LHCN-M2 (cell line): ENCODE results near the gene ZFHX3. TPM values are rescaled to one million over a fixed set of nuclear protein-coding genes. Genes with fewer than 3 reads are reported as not detected.
A peak's percentile ranks its signal among the peaks of the same experiment; 100 is the strongest.

Experiments used
- DNase-seq: peaks from one replicate; pipeline ENCODE4 v3.0.0-alpha.2; 2012; ENCODE audit warnings: low read depth
- total RNA-seq: library from RNA; depleted of rRNA; stranded (reverse); fragments of >200 nt; gene quantifications from 2 replicates; pipeline ENCODE4 v1.2.3, GENCODE V29; 2014

The ZFHX3 gene
- total RNA-seq, 1 experiment from 2014 or later, result 5.1 TPM

DNA sequence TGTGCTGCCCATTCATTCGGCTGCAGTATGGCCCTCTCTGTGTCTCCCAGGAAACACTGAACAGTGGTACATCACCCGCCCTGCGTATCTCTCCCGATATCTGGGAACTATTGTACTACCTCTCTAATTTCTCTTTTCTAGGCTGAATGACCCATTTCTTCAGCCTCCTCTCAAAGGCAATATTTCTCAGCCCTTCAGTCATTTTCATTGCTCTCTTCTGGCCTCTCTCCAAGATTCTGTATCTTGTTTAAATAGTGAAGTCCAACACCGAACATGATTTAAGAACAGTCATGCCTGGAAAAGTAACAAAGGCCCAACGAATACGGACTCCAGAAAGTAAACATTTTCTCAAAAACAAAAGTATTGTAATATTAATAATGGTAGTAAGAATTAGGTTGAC, 220.1 kb downstream of the ZFHX3 start:
- no peak for DNase-seq

DNA sequence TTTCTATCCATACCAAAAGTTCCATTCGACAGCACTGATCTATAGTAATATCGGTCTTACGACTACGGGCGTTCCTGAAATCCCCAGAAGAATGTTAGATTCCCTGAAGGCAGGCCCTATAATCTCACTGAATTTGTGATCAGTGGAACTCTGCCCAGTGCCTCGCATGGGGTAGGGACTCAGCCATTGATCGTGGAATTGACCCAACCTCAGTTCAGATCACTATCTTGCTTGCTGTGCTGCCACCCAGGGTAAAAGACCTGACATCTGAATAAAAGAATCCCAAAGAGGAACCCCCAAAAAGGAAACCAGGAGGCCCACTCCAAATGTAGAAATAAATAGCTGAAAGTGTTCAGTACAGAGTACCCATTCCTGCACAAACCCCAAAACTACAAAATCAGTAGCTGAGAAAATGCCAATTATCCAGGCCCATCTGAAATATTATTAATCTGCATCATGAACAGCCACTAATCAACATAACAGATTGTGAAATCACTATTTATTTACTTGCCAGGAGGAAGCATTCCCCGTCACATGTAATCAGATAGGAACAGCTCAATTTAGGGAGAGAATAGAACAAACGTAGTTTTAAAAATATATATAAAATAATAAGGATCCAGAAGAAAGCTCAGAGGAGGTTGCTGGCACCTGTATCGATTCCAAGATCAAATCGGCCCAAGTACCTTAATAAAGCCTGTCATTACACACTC, 221.9 kb downstream of the ZFHX3 start:
- no peak for DNase-seq

GRCh38 chr16:72824761-72825160, 223.2 kb downstream of the ZFHX3 start:
- no peak for DNase-seq

- no peak for DNase-seq
Measured at GRCh38 chr16:72824027-72824426, 223.9 kb downstream of the ZFHX3 start.

- no peak for DNase-seq
Measured at GRCh38 chr16:72821185-72821950, 226.6 kb downstream of the ZFHX3 start.

- peak; percentile 63 for DNase-seq
Measured at GRCh38 chr16:72819345-72819744, 228.6 kb downstream of the ZFHX3 start.

DNA sequence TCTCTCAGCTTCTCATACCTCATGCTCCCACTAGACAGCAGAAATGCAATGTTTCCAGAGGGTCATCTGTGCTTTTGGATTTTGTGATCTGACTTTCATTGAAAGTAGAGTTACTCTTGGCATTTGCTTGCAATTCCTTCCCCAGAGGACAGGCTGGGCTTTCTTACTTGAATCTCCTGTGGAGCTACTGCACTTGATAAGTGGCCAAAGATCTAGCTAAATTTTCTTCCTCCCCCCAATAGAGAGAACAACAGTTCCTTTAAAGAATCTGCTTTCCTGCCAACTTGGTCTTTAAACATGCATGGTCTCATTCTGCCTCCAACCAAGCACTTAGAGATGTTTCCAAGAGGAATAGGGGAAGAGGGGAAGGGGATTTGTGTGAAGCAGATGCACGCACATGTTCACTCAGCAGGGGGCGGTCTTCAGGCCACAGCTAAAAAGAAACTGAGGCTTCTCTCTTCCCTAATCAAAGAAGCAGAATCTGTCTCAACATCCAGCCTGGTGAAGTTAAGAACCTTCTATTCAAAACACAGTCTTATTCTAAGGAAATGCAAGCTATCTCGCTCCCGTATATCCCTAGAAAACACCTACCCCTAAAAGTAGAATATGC, 229.6 kb downstream of the ZFHX3 start:
- no peak for DNase-seq

- DNase-seq, result no peak
Measured at GRCh38 chr16:72815348-72816318, 232.3 kb downstream of the ZFHX3 start.

- DNase-seq, result peak; percentile 36
Measured at GRCh38 chr16:72814226-72814625, 233.7 kb downstream of the ZFHX3 start.

DNA sequence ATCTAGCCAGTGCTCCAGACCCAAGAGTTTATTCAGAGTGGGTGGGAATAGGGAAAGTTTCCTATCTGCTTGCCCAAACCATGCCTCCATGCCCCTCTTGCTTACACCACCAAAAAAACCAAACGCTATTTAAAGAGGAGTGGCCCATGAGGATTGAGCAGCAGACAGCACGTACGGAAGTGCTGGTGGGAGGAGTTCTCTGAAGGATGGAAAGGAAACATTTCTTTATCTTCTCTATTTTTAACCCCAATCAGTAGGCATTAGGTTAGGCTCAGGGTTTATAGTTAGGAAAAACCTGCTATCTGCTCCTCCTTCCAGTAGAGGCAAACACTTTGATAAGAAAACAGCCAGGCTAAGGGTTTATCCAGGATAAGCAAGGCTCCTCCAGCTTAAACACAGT, 235.3 kb downstream of the ZFHX3 start:
- no peak for DNase-seq

DNA sequence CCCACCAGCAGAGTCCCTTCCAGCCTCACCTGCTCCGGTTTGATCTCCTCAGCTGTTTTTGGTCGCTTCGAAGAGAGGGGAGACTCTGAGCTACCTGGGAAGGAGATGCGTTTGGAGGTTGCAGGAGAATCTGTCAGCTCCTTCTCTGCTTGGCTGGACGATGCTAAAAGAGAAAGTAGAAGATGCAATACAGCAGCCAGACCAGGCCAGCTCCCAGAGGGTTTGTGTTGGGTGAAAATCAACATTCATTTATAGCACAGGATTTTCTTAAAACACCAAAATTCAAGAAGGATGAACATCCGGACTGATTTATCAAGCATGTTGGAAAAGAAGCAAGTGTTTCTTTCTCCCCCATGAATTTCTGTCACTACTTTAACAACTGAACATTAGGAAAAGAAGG, 236.1 kb downstream of the ZFHX3 start:
- DNase-seq, result no peak

- DNase-seq, result no peak
Measured at GRCh38 chr16:72811188-72811720, 236.7 kb downstream of the ZFHX3 start.

GRCh38 chr16:72810480-72810879, 237.4 kb downstream of the ZFHX3 start:
- no peak for DNase-seq

DNA sequence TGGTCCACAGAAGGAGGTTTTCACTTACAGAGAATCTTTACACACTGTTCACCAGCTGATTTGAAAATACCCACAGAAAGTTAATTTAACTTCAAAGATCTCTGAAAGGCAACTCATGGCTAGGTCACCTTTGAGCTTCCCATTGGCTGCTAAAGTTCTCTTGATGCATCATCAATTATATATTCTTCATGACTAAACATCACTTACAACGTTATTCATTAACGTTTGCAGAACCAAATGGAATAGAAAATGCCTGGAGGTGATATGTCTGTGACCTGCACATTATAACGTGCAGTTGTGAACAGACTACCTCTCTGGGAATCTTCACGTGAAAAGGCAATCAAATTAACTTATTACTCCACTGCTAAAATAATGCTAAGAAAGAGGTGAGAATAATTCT, 238.5 kb downstream of the ZFHX3 start:
- DNase-seq, result no peak

GRCh38 chr16:72808754-72809153, 239.2 kb downstream of the ZFHX3 start:
- DNase-seq, result no peak

DNA sequence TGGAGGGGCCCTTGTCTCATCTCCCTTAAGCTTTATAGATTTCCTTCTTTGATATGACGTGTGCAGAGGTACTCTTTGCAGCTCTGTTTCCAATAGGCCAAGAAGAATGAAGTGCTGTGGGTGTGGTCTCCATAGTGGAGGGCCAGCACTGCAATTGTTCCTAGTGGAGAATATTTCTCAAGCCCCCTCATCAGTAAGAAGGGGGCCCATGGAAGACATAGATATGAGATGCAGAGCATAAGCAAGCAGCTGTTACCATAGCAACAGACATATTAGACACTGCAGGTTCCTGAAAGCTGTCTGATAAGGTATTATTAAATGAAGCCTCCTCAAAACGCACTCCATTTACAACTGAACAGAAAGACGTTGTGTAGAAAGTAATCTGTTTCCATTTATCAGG, 240.7 kb downstream of the ZFHX3 start:
- no peak for DNase-seq

DNA sequence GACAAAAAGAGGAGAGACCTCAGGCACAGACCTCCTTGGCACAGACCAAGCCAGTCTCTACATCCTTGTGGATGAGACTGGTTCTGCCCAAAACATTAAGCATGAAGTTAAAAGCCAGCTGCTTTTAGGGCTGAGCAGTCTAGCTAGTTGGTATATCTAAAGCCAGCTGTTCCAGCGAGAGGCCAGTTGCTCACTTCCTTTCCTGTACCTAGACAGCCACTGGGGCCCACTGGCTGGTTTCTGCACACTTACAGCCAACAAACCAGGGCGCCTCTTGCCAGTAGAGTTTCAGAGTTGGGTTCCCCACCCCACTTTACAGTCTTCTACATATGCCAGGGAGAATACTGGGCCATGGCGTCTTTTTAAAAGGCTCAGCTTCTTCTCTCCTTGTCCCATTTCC, 242.4 kb downstream of the ZFHX3 start:
- peak; percentile 24 for DNase-seq

- DNase-seq, result no peak
Measured at GRCh38 chr16:72800524-72801161, 247.3 kb downstream of the ZFHX3 start.

DNA sequence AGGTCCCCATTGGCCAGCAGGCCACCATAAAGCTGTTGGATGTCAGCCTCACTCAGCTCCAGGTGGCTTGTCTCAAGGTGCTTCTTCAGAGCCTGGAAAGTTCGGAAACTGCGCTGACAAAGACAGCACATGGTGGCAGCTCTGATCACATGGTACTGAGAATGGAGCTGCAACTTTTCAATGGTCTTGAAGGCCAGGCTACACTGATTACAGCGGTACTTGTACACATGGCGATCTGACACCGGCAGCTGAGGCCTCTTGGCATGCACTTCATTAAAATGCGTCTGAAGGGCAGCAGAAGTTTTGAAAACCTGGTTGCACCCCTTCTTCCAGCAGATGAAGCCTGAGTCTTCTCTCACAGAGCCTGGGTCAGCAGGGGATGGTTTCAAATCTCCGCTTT, 249.7 kb downstream of the ZFHX3 start:
- DNase-seq, result no peak

DNA sequence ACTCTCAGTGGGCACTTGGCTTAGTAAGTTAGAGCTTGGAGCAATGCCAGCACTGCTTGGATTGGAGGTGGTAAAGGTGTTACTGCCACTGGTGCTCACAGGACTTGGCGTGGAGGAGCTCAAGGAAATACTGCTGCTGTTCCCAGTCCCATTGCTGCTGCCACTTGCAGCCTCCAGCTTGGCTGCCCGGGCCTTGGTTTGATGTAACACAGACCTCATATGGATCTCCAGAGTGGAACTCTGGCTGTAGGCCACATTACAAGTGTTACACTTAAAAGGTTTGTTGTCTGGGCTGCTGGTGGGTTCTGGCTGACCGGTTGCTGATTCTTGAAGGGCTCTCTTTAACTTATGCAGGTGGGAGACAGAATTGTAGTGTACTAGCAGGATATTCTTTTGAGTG, 250.3 kb downstream of the ZFHX3 start:
- no peak for DNase-seq

DNA sequence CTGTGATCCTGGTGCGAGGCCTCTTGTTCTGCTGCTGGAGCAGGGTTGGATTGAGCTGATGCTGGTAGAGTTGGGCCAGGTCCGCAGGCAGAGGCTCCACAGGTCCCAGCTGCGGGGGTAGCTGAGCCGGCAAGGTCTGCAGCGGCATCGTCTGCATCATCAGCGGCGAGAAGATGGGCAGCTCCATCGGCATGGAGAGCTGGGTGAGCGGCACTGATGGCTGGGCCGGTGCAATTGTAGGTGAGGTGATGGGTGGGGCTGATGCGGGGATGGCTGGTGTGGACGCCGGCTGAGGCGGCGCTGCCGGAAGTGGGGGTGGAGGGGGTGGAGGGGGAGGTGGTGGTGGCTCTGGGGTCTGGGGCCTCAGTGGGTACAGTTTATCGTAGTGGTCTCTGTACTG, 251.7 kb downstream of the ZFHX3 start:
- no peak for DNase-seq
